Mesenchymal stem cell (in vitro differentiated cells and primary cell): Measurements from ENCODE around the gene QRFPR.

ENCODE experiments used
- DNase-seq: peaks from one replicate; pipeline ENCODE4 v3.0.0-alpha.2; 2013
- H2AFZ ChIP-seq: one replicate; pipeline ENCODE4 v1.6.1; 2013; ENCODE audit warnings: low read depth, mild to moderate bottlenecking, control low read depth, inconsistent platforms, low read length, moderate library complexity
- H2AK5ac ChIP-seq: 2 replicates; pipeline ENCODE4 v1.6.1; 2013; ENCODE audit warnings: low read length, moderate library complexity, mild to moderate bottlenecking, inconsistent platforms; ENCODE audit not compliant: severe bottlenecking
- H2BK120ac ChIP-seq: one replicate; pipeline ENCODE4 v1.6.1; 2013; ENCODE audit warnings: low read depth, mild to moderate bottlenecking, inconsistent platforms, low read length, moderate library complexity
- H2BK12ac ChIP-seq, 2 experiments: one replicate each; pipeline ENCODE4 v1.6.1; 2013; ENCODE audit warnings: inconsistent platforms in 2 of 2, low read length in 2 of 2, mild to moderate bottlenecking in 2 of 2, moderate library complexity in 2 of 2, control low read depth in 1 of 2
- H2BK15ac ChIP-seq: one replicate; pipeline ENCODE4 v1.6.1; 2013; ENCODE audit warnings: mild to moderate bottlenecking, low read depth, inconsistent platforms; ENCODE audit not compliant: poor library complexity, severe bottlenecking
- H2BK5ac ChIP-seq: 2 replicates; pipeline ENCODE4 v1.6.1; 2013; ENCODE audit warnings: low read depth, mild to moderate bottlenecking, low read length, control low read depth, inconsistent platforms; ENCODE audit not compliant: poor library complexity, severe bottlenecking
- H3K14ac ChIP-seq, 2 experiments: one replicate each; pipeline ENCODE4 v1.6.1; 2013; ENCODE audit warnings: inconsistent platforms in 2 of 2, low read length in 2 of 2, control low read depth in 1 of 2, mild to moderate bottlenecking in 1 of 2, moderate library complexity in 1 of 2
- H3K18ac ChIP-seq, 2 experiments: one replicate each; pipeline ENCODE4 v1.6.1; 2013; ENCODE audit warnings: inconsistent platforms in 2 of 2, low read length in 2 of 2, control low read depth in 1 of 2, low read depth in 1 of 2, mild to moderate bottlenecking in 1 of 2
- H3K23ac ChIP-seq, 2 experiments: one replicate each; pipeline ENCODE4 v1.6.1; 2013; ENCODE audit warnings: inconsistent platforms in 2 of 2, low read length in 2 of 2, mild to moderate bottlenecking in 2 of 2, moderate library complexity in 2 of 2, control low read depth in 1 of 2
- H3K27ac ChIP-seq: 2 replicates; pipeline ENCODE4 v1.5.1; 2013; ENCODE audit warnings: mild to moderate bottlenecking, moderate library complexity, low read length, control low read depth, inconsistent platforms; ENCODE audit not compliant: poor library complexity, severe bottlenecking
- H3K27me3 ChIP-seq, 2 experiments: 2 replicates each; pipeline versions ENCODE4 v1.6.1 to v1.7.0; 2013; ENCODE audit warnings: low read length in 2 of 2, mild to moderate bottlenecking in 2 of 2, moderate library complexity in 2 of 2, control low read depth in 1 of 2, inconsistent platforms in 1 of 2; ENCODE audit not compliant: control insufficient read depth in 1 of 2, insufficient read depth in 1 of 2
- H3K36me3 ChIP-seq, 2 experiments: 2 replicates each; pipeline versions ENCODE4 v1.6.1 to v1.7.0; 2013; ENCODE audit warnings: low read length in 2 of 2, control low read depth in 1 of 2, inconsistent platforms in 1 of 2, low read depth in 1 of 2, mild to moderate bottlenecking in 1 of 2; ENCODE audit not compliant: insufficient read depth in 2 of 2, control insufficient read depth in 1 of 2
- H3K4ac ChIP-seq, 2 experiments: one replicate each; pipeline ENCODE4 v1.6.1; 2013; ENCODE audit warnings: inconsistent platforms in 2 of 2, low read length in 2 of 2, mild to moderate bottlenecking in 2 of 2, moderate library complexity in 2 of 2, control low read depth in 1 of 2, low read depth in 1 of 2
- H3K4me1 ChIP-seq: 2 replicates; pipeline ENCODE4 v1.6.1; 2013; ENCODE audit warnings: low read depth, low read length, control low read depth; ENCODE audit not compliant: control insufficient read depth, insufficient read depth
- H3K4me2 ChIP-seq: 2 replicates; pipeline ENCODE4 v1.6.1; 2013; ENCODE audit warnings: low read length, mild to moderate bottlenecking, inconsistent platforms; ENCODE audit not compliant: poor library complexity, severe bottlenecking
- H3K4me3 ChIP-seq, 2 experiments: 2 replicates each; pipeline versions ENCODE4 v1.5.1 to v1.7.0; 2013; ENCODE audit warnings: low read length in 2 of 2, mild to moderate bottlenecking in 2 of 2, control low read depth in 1 of 2, low read depth in 1 of 2; ENCODE audit not compliant: insufficient read depth in 1 of 2
- H3K79me1 ChIP-seq: replicated peaks from 2 replicates; pipeline ENCODE4 v1.6.1; 2013; ENCODE audit warnings: mild to moderate bottlenecking, control low read depth, low read length, inconsistent platforms; ENCODE audit not compliant: poor library complexity, severe bottlenecking
- H3K9ac ChIP-seq: 2 replicates; pipeline ENCODE4 v1.7.0; 2013; ENCODE audit warnings: mild to moderate bottlenecking, low read length, moderate library complexity
- H3K9me3 ChIP-seq: 2 replicates; pipeline ENCODE4 v1.7.0; 2013; ENCODE audit warnings: mild to moderate bottlenecking, low read length; ENCODE audit not compliant: control insufficient read depth
- H4K8ac ChIP-seq: one replicate; pipeline ENCODE4 v1.6.1; 2013; ENCODE audit warnings: inconsistent platforms, mild to moderate bottlenecking, low read length, moderate library complexity
- H4K91ac ChIP-seq: one replicate; pipeline ENCODE4 v1.6.1; 2013; ENCODE audit warnings: mild to moderate bottlenecking, low read length, inconsistent platforms
- WGBS: methylation state at CpG from one replicate; pipeline ENCODE4 v1.1.7; 2013; ENCODE audit warnings: mixed read lengths; 5-methylcytosine and 5-hydroxymethylcytosine counted together

Gene QRFPR

GRCh38 chr4:121304893-121305292 lies 75.9 kb downstream of the QRFPR start:
- no peak overlapping the region for H3K4ac ChIP-seq
- H3K4me3 ChIP-seq, result no peak overlapping the region
- H2BK15ac ChIP-seq, result no peak overlapping the region
- no peak overlapping the region for H2BK12ac ChIP-seq
- no peaks in the 10 kb centered on the region for H3K36me3 ChIP-seq
- WGBS, result 83% methylated on average over 1 of the region's 1 CpG
- no peak overlapping the region for H2AK5ac ChIP-seq
- no peaks in the 10 kb centered on the region for H3K4me1 ChIP-seq
- no peak overlapping the region for H2BK120ac ChIP-seq
- H3K27ac ChIP-seq, result no peak overlapping the region
- no peaks in the 10 kb centered on the region for H3K9me3 ChIP-seq
- no peak overlapping the region for H2AFZ ChIP-seq
- H3K27me3 ChIP-seq, result no peaks in the 10 kb centered on the region
- no peaks in the 10 kb centered on the region for H3K79me1 ChIP-seq
- H4K8ac ChIP-seq, result no peak overlapping the region
- H3K18ac ChIP-seq, result no peak overlapping the region
- H4K91ac ChIP-seq, result no peak overlapping the region
- H3K9ac ChIP-seq, result no peak overlapping the region
- H3K14ac ChIP-seq, result no peak overlapping the region
- no peak overlapping the region for H3K4me2 ChIP-seq
- no peak for DNase-seq
- H2BK5ac ChIP-seq, result no peak overlapping the region
- H3K23ac ChIP-seq, result no peak overlapping the region

GRCh38 chr4:121299367-121299766 lies 81.5 kb downstream of the QRFPR start:
- Histone ChIP-seq H3K27me3 (peaks cover 0 to 7% of the 10 kb centered on the region in 2 experiments), H3K4me1 (no peaks in the 10 kb centered on the region), H3K4me2 (no peak overlapping the region), H2BK12ac (no peak overlapping the region), H3K9ac (no peak overlapping the region), H3K14ac (no peak overlapping the region), H2AFZ (no peak overlapping the region), H2BK5ac (no peak overlapping the region), H3K27ac (no peak overlapping the region), H3K23ac (no peak overlapping the region), H2AK5ac (no peak overlapping the region), H4K91ac (no peak overlapping the region), H3K79me1 (no peaks in the 10 kb centered on the region), H3K36me3 (no peaks in the 10 kb centered on the region), H3K4ac (no peak overlapping the region), H3K9me3 (no peaks in the 10 kb centered on the region), H2BK15ac (no peak overlapping the region), H3K18ac (no peak overlapping the region), H2BK120ac (no peak overlapping the region), H4K8ac (no peak overlapping the region), H3K4me3 (no peak overlapping the region)
- no peak for DNase-seq
- 90% methylated on average over 3 of the region's 3 CpGs for WGBS

- WGBS, result 90% methylated on average over 1 of the region's 1 CpG
Observed at GRCh38 chr4:121283319-121283718, 97.5 kb downstream of the QRFPR start.

GRCh38 chr4:121280425-121280824 lies 100.4 kb downstream of the QRFPR start:
- no peak for DNase-seq
- Histone ChIP-seq H2BK5ac (no peak overlapping the region), H3K36me3 (no peaks in the 10 kb centered on the region), H3K4me3 (no peak overlapping the region), H3K4ac (no peak overlapping the region), H4K8ac (no peak overlapping the region), H3K27ac (no peak overlapping the region), H3K23ac (no peak overlapping the region), H4K91ac (no peak overlapping the region), H2BK120ac (no peak overlapping the region), H2AFZ (no peak overlapping the region), H3K18ac (no peak overlapping the region), H3K9me3 (peaks cover 4% of the 10 kb centered on the region), H3K14ac (no peak overlapping the region), H3K79me1 (no peaks in the 10 kb centered on the region), H3K4me1 (no peaks in the 10 kb centered on the region), H2BK12ac (no peak overlapping the region), H3K9ac (no peak overlapping the region), H2BK15ac (no peak overlapping the region), H3K27me3 (peaks cover 4 to 10% of the 10 kb centered on the region in 2 experiments), H2AK5ac (no peak overlapping the region), H3K4me2 (no peak overlapping the region)
- 86% methylated on average over 1 of the region's 1 CpG for WGBS

More at GRCh38 chr4:121283319-121283718, 97.5 kb downstream of the QRFPR start:
- Histone ChIP-seq H3K4me1 (no peaks in the 10 kb centered on the region), H3K4me3 (no peak overlapping the region), H3K4me2 (no peak overlapping the region), H2AFZ (no peak overlapping the region), H4K91ac (no peak overlapping the region), H2BK15ac (no peak overlapping the region), H3K79me1 (no peaks in the 10 kb centered on the region), H3K4ac (no peak overlapping the region), H3K18ac (no peak overlapping the region), H4K8ac (no peak overlapping the region), H3K27me3 (peaks cover 4 to 10% of the 10 kb centered on the region in 2 experiments), H3K9ac (no peak overlapping the region), H2BK5ac (no peak overlapping the region), H2AK5ac (no peak overlapping the region), H3K23ac (no peak overlapping the region), H3K27ac (no peak overlapping the region), H3K14ac (no peak overlapping the region), H2BK120ac (no peak overlapping the region), H3K36me3 (no peaks in the 10 kb centered on the region), H2BK12ac (no peak overlapping the region), H3K9me3 (peaks cover 6% of the 10 kb centered on the region)
- no peak for DNase-seq
